Activated T-cell treated with anti-CD3 and anti-CD28 coated beads, Interleukin-2, amount 50 U/mL, for 72 hours (primary cell): ENCODE results near the gene S100A7A. TPM values are rescaled to one million over a fixed set of nuclear protein-coding genes. Genes with fewer than 3 reads are reported as not detected.
"Not testable (repeated sequence)": the region's sequence is repeated elsewhere in the genome, so short reads cannot be mapped to it uniquely, and the experiment has no call there.

Source experiments
- ATAC-seq, 2 donors: fragments of 150-1000 bp; cut with Tn5 transposase; replicated peaks in 1 of 2; 2 replicates each; pipeline ENCODE4 v1.10.0; 2021; ENCODE audit warnings: moderate library complexity in 2 of 2, mild to moderate bottlenecking in 1 of 2
- DNase-seq, 2 donors: peaks; one replicate each; pipeline ENCODE4 v3.0.0; 2021 to 2022; ENCODE audit warnings: mixed read lengths in 1 of 2
- H3K27ac Mint-ChIP-seq: one replicate; pipeline ENCODE4 v1.8.0; 2022; ENCODE audit warnings: mild to moderate bottlenecking, moderate library complexity, mixed read lengths
- H3K27me3 Mint-ChIP-seq: one replicate; pipeline ENCODE4 v1.8.0; 2022; ENCODE audit warnings: low read depth, mixed read lengths
- H3K36me3 Mint-ChIP-seq, 2 donors: one replicate each; pipeline ENCODE4 v1.8.0; 2022; ENCODE audit warnings: mixed read lengths in 2 of 2, mild to moderate bottlenecking in 1 of 2; ENCODE audit not compliant: insufficient read depth in 2 of 2
- H3K4me1 Mint-ChIP-seq: one replicate; pipeline ENCODE4 v1.8.0; 2022; ENCODE audit warnings: low read depth, mixed read lengths
- H3K4me3 Mint-ChIP-seq, 2 donors: one replicate each; pipeline ENCODE4 v1.8.0; 2022; ENCODE audit warnings: mild to moderate bottlenecking in 2 of 2, mixed read lengths in 2 of 2, moderate library complexity in 2 of 2
- H3K9me3 Mint-ChIP-seq, 2 donors: one replicate each; pipeline ENCODE4 v1.8.0; 2022; ENCODE audit warnings: mixed read lengths in 2 of 2
- total RNA-seq, 2 donors: library from RNA; stranded (reverse); gene quantifications; one replicate each; pipeline ENCODE4 v1.2.3, GENCODE V29; 2022

Gene S100A7A
- total RNA-seq, 2 donors from 2014 or later = not detected

DNA sequence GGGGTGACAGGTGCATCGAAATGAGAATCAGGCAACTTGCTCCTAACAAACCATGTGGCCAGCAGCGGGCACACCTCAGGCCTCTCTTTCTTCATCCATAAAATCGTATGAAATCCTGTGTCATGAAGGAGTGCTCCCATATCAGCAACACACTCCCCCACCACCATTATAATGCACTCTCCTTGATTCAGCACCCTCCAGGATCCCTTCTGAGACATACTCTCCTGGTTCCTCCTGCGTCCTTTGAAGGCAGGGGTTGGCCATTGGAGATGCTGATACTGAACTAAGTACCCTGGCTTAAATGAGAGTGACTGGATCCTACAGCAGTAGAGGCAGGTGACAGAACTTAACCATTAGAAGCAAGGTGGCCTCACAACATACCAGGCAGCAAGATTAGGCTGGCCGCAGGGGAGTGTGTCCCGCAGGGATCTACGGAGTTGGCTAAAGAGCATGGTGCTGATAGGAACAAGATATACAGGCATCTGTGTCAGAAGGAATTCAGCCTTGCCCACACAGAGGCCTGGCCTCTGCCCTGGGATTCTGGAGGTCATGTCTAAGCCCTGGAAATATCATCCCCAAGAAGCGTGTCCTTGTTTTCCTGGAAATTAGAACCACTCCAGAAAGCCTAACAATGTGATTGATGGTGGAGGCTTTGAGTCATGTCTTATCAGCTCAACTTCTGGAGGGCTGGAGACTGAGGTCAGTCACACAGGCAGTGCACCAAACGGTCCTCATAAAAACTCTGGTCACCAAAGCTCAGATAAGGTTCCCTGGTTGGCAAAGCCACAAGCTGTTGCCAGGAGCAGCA is 16.8 kb downstream of the S100A7A start:
- peaks cover 7% of the 10 kb centered on the region for H3K27me3 Mint-ChIP-seq
- no peaks in the 10 kb centered on the region for H3K36me3 Mint-ChIP-seq
- no peak overlapping the region for H3K27ac Mint-ChIP-seq
- H3K4me1 Mint-ChIP-seq = no peaks in the 10 kb centered on the region
- ATAC-seq (no peak), DNase-seq (no peak)
- H3K4me3 Mint-ChIP-seq = no peak overlapping the region
- no peaks in the 10 kb centered on the region for H3K9me3 Mint-ChIP-seq

DNA sequence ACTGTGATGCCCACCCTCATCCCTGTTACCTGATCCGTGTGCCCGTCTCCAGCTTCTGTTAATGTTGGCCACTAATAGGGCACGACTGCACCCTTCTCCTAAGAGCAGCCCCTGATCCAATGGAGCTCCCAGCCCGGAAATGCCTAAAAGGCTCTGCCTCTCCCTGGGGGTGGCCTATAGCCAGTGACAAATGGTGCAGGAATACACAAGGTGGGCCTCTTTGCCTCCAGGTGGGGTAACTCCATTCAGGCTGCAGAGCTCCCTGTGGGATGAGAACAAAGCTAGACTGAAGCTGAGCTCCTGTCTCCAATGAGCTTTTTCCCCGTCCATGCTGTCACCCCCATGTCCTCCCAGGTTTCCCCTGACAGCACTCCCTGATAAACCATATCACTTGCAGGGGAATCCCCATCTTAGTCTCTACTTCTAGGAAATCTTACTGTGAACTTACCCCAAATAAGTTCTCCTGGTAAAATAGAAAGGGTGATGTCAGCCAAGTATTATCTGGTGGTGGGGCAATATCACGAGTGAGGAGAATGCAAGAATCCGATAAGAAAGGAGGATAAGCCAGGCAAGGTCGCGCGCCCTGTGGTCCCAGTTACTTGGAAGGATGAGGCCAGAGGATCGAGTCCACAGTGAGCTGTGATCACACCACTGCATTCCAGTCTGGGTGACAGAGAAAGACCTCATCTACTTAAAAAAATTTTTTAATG is 18.6 kb downstream of the S100A7A start:
- no peak for DNase-seq
- Mint-ChIP-seq H3K4me1 (no peaks in the 10 kb centered on the region), H3K9me3 (no peaks in the 10 kb centered on the region), H3K27me3 (peaks cover 7% of the 10 kb centered on the region), H3K36me3 (no peaks in the 10 kb centered on the region), H3K4me3 (no peak overlapping the region), H3K27ac (no peak overlapping the region)
- ATAC-seq = no peak

DNA sequence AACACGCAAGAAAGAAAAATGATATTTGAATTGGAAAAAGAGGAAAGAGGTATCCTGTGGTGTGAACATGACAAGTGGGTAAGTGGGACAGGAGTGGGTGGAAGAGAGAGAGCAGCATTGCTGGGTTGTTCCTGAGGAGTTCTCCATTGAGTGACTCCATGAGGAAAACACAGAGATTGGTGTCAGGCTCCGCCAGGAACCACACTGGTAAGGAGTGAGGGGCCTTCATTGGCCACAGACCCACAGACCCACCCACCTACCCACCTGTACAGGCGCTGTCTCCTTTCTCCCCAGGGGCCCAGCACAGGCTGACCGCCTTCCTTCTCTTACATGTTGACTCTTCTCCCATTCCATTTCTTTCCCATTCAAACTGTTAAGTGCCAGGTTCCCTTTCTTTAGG is 20.9 kb downstream of the S100A7A start:
- H3K27me3 Mint-ChIP-seq = no peaks in the 10 kb centered on the region
- no peak overlapping the region for H3K4me3 Mint-ChIP-seq
- no peak overlapping the region for H3K27ac Mint-ChIP-seq
- H3K4me1 Mint-ChIP-seq = no peaks in the 10 kb centered on the region
- no peak for DNase-seq
- H3K9me3 Mint-ChIP-seq = no peaks in the 10 kb centered on the region
- no peak for ATAC-seq
- no peaks in the 10 kb centered on the region for H3K36me3 Mint-ChIP-seq

DNA sequence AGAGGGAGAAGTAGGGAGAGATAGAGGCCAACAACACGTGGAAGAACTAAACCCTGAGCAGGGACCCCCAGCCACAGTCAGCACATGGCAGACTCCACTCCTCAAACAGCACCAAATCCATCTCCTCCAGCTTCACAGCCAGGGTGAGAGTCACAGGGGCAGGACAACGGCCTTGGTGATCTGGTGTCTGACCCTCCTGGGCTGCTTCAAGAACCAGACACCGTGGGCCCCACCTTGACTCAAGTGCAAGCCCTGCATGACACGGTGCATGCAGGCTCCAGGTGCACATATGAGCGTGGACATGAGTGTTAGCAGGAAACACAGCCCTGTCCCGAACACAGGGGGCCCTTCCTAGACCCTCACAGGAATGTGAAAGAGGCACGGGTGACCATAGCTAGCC is 22.3 kb downstream of the S100A7A start:
- Mint-ChIP-seq H3K36me3 (no peaks in the 10 kb centered on the region), H3K9me3 (no peaks in the 10 kb centered on the region), H3K4me3 (no peak overlapping the region)

DNA sequence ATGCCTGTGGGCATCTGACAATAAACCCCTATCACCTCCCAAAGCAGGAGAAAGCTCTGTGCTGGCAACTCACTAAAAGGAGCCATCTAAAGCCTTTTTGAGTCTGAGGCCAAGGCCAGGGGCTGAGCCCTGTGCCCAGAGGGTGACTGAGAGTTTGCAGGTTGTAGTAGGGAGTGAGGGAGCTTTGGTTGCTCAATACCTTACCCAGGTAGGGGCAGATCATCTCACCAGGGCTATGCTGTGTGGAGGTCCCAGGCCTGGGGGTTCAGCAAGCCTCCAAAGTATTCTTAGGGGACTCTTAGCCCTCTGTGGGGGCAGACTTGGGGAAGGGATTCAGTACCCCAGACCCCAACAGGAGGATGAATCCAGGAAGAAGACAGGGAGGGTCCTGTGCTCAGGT is 23.0 kb downstream of the S100A7A start:
- ATAC-seq = no peak
- H3K4me1 Mint-ChIP-seq = no peaks in the 10 kb centered on the region
- no peak overlapping the region for H3K4me3 Mint-ChIP-seq
- no peak for DNase-seq
- H3K27ac Mint-ChIP-seq = no peak overlapping the region
- H3K36me3 Mint-ChIP-seq = no peaks in the 10 kb centered on the region
- peaks cover 5% of the 10 kb centered on the region for H3K27me3 Mint-ChIP-seq
- H3K9me3 Mint-ChIP-seq = no peaks in the 10 kb centered on the region

More for the DNA sequence above, 22.3 kb downstream of the S100A7A start:
- Mint-ChIP-seq H3K27ac (no peak overlapping the region), H3K4me1 (no peaks in the 10 kb centered on the region), H3K27me3 (peaks cover 5% of the 10 kb centered on the region)
- no peak for DNase-seq
- ATAC-seq = no peak

DNA sequence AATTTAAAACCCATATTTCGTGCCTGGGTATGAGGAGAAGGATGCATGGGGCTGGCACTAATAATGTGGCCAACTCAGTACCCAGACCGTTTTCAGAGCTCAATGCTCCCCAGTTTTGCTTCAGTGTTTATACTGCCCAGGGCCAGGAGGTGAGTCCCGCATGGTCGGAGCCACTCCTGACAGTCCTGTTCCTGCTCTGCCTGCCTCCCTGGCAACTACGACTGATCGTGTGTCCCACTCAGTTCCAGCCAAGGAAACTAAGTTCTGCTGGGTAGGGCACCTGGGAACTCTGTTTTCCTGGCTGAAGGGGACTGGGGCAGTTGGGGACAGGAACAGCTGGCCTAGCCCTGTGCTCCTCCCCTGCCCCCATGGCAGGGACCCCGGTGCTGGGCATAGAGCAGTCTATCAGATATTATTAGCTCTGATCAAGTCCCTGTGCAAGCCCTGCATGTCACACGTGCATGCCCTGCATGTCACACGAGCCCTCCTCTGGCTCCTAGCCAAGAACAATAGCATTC is 25.0 kb downstream of the S100A7A start:
- Mint-ChIP-seq H3K27ac (no peak overlapping the region), H3K4me1 (no peaks in the 10 kb centered on the region)

DNA sequence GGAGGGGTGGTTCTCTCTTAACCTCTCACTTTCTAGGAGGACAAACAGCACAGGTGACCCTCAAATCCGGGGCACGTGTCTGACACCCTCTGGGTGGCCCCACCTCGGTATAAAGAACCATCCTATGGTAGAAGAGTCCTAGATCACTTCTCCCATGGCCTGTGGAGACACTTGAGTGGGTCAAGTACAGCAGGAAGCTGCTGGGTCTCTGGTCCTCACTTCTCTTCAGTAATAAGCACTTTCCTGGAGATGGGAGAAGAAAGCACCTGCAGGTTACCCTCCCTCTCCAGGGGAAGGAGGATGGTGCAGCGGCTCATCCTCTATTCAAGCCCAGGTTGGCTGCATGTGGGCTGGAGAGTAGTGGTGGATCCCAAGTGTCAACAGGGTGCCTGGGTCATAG is 27.2 kb downstream of the S100A7A start:
- H3K27ac Mint-ChIP-seq = no peak overlapping the region
- no peak overlapping the region for H3K4me3 Mint-ChIP-seq
- DNase-seq = no peak
- ATAC-seq = no peak
- H3K4me1 Mint-ChIP-seq = no peaks in the 10 kb centered on the region
- H3K27me3 Mint-ChIP-seq = peaks cover 23% of the 10 kb centered on the region
- H3K9me3 Mint-ChIP-seq = no peaks in the 10 kb centered on the region
- no peaks in the 10 kb centered on the region for H3K36me3 Mint-ChIP-seq

More for the DNA sequence above, 25.0 kb downstream of the S100A7A start:
- Mint-ChIP-seq H3K4me3 (no peak overlapping the region), H3K36me3 (no peaks in the 10 kb centered on the region), H3K9me3 (no peaks in the 10 kb centered on the region), H3K27me3 (peaks cover 11% of the 10 kb centered on the region)
- DNase-seq (no peak), ATAC-seq (no peak)

GRCh38 chr1:153444078-153444477 is 27.8 kb downstream of the S100A7A start:
- no peak overlapping the region for H3K27ac Mint-ChIP-seq
- H3K9me3 Mint-ChIP-seq = no peaks in the 10 kb centered on the region
- no peak for DNase-seq
- ATAC-seq = no peak
- H3K4me1 Mint-ChIP-seq = no peaks in the 10 kb centered on the region
- H3K36me3 Mint-ChIP-seq = no peaks in the 10 kb centered on the region
- no peak overlapping the region for H3K4me3 Mint-ChIP-seq
- peaks cover 29% of the 10 kb centered on the region for H3K27me3 Mint-ChIP-seq

GRCh38 chr1:153447498-153448170 is 31.3 kb downstream of the S100A7A start:
- ATAC-seq = no peak
- Mint-ChIP-seq H3K4me3 (no peak overlapping the region), H3K27me3 (peaks cover 51% of the 10 kb centered on the region)

GRCh38 chr1:153448851-153449250 is 32.5 kb downstream of the S100A7A start:
- H3K4me3 Mint-ChIP-seq = not testable (repeated sequence)

More at GRCh38 chr1:153447498-153448170, 31.3 kb downstream of the S100A7A start:
- H3K36me3 Mint-ChIP-seq = no peaks in the 10 kb centered on the region
- no peak for DNase-seq
- H3K4me1 Mint-ChIP-seq = no peaks in the 10 kb centered on the region
- no peaks in the 10 kb centered on the region for H3K9me3 Mint-ChIP-seq
- H3K27ac Mint-ChIP-seq = no peak overlapping the region

GRCh38 chr1:153456396-153456795 is 40.1 kb downstream of the S100A7A start:
- Mint-ChIP-seq H3K9me3 (peaks cover 0 to 3% of the 10 kb centered on the region in 2 donors), H3K27ac (no peak overlapping the region), H3K4me1 (no peaks in the 10 kb centered on the region), H3K36me3 (no peaks in the 10 kb centered on the region), H3K27me3 (peaks cover 30% of the 10 kb centered on the region), H3K4me3 (no peak overlapping the region)
- ATAC-seq (no peak), DNase-seq (no peak)

More at GRCh38 chr1:153448851-153449250, 32.5 kb downstream of the S100A7A start:
- not testable (repeated sequence) for DNase-seq, ATAC-seq, H3K36me3 Mint-ChIP-seq, H3K27ac Mint-ChIP-seq, H3K9me3 Mint-ChIP-seq, H3K4me1 Mint-ChIP-seq
- peaks cover 53% of the 10 kb centered on the region for H3K27me3 Mint-ChIP-seq

- Mint-ChIP-seq H3K4me1 (no peaks in the 10 kb centered on the region), H3K27me3 (peaks cover 32% of the 10 kb centered on the region), H3K9me3 (no peaks in the 10 kb centered on the region), H3K27ac (no peak overlapping the region), H3K4me3 (no peak overlapping the region), H3K36me3 (no peaks in the 10 kb centered on the region)
- ATAC-seq (no peak), DNase-seq (no peak)
Observed at GRCh38 chr1:153459655-153460054, 43.3 kb downstream of the S100A7A start.

DNA sequence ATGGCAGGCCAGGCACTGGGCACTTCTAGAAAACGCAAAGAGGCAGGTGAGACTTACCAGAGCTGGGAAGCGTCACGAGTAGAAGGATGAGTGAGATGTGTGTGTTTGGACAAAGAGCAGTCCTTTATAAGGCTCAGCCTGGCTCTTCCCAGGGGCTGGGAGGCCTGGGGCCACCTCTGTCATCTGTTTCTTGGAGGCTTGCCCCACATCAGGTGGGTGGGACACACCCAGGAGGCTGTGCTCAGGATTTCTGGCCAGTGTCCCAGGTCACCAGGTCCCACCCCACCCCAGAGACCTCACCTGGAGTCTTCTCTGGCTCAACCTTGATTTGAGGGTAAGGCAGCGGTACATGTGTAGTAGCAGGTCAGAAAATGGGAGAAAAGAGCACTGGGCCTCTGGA is 44.2 kb downstream of the S100A7A start, which contains the start of gene S100A7:
TSS of gene S100A7 (minus strand) at position 101 of the 400 bp plus-strand sequence. CDS start 1,638 bp downstream, outside the sequence.
- H3K36me3 Mint-ChIP-seq = no peaks in the 10 kb centered on the region
- H3K27me3 Mint-ChIP-seq = peaks cover 32% of the 10 kb centered on the region
- H3K4me1 Mint-ChIP-seq = no peaks in the 10 kb centered on the region
- no peak within 1 kb of the TSS for H3K27ac Mint-ChIP-seq
- DNase-seq (no peak), ATAC-seq (no peak)
- no peaks in the 10 kb centered on the region for H3K9me3 Mint-ChIP-seq
- no peak within 1 kb of the TSS for H3K4me3 Mint-ChIP-seq
